Spleen (tissue), 11 donors: ENCODE results near the gene ZNF763. TPM values are rescaled to one million over a fixed set of nuclear protein-coding genes. Genes with fewer than 3 reads are reported as not detected.
"Not testable (repeated sequence)": the region's sequence is repeated elsewhere in the genome, so short reads cannot be mapped to it uniquely, and the experiment has no call there.

Experiments
- DNase-seq: peaks from one replicate; pipeline ENCODE4 v3.0.0-alpha.2; 2020
- H3K27ac ChIP-seq, 8 donors: fragments of 200-600 bp; sonication (generic) in 7 of 8; 1 replicate in 4 of 8; 2 replicates in 4 of 8; pipeline versions ENCODE4 v1.5.0 to v1.8.0; 2016 to 2021; ENCODE audit warnings: inconsistent platforms in 4 of 8, mild to moderate bottlenecking in 4 of 8, moderate library complexity in 1 of 8
- H3K27me3 ChIP-seq, 7 donors: fragments of 200-600 bp; sonication (generic) in 6 of 7; replicated peaks in 1 of 7; 1 replicate in 4 of 7; 2 replicates in 3 of 7; pipeline versions ENCODE4 v1.5.0 to v1.8.0; 2016 to 2021; ENCODE audit warnings: inconsistent platforms in 3 of 7, mild to moderate bottlenecking in 1 of 7
- H3K36me3 ChIP-seq, 6 donors: fragments of 200-600 bp; sonication (generic) in 5 of 6; 1 replicate in 4 of 6; 2 replicates in 2 of 6; pipeline versions ENCODE4 v1.5.0 to v1.8.0; 2016 to 2021; ENCODE audit warnings: inconsistent platforms in 2 of 6
- H3K4me1 ChIP-seq, 6 donors: fragments of 200-600 bp; sonication (generic) in 5 of 6; 1 replicate in 3 of 6; 2 replicates in 3 of 6; pipeline versions ENCODE4 v1.5.0 to v1.8.0; 2016 to 2021; ENCODE audit warnings: inconsistent platforms in 3 of 6
- H3K4me3 ChIP-seq, 8 donors: fragments of 200-600 bp; sonication (generic) in 7 of 8; 1 replicate in 4 of 8; 2 replicates in 4 of 8; pipeline versions ENCODE4 v1.5.0 to v1.8.0; 2016 to 2021; ENCODE audit warnings: inconsistent platforms in 4 of 8, mild to moderate bottlenecking in 4 of 8, moderate library complexity in 2 of 8
- H3K9me3 ChIP-seq, 8 donors: fragments of 200-600 bp; sonication (generic) in 7 of 8; 1 replicate in 4 of 8; 2 replicates in 4 of 8; pipeline versions ENCODE4 v1.5.0 to v1.8.0; 2016 to 2021; ENCODE audit warnings: inconsistent platforms in 4 of 8
- CTCF ChIP-seq, 11 experiments: fragments of 200-600 bp in 7 of 11; fragments of 450-650 bp in 4 of 11; sonication (generic) in 4 of 11; IDR thresholded peaks in 8 of 11; conservative IDR thresholded peaks in 3 of 11; 1 replicate in 7 of 11; 2 replicates in 4 of 11; pipeline versions ENCODE4 v1.4.0 to v1.8.0; 2016 to 2021; ENCODE audit warnings: antibody characterized with exemption in 11 of 11, inconsistent platforms in 4 of 11, mild to moderate bottlenecking in 1 of 11
- POLR2A ChIP-seq, 3 donors: fragments of 450-650 bp; IDR thresholded peaks; one replicate each; pipeline ENCODE4 v1.5.1; 2017; ENCODE audit warnings: antibody characterized with exemption in 3 of 3, mild to moderate bottlenecking in 1 of 3
- POLR2AphosphoS5 ChIP-seq, 3 donors: sonication (generic); formaldehyde crosslinking; IDR thresholded peaks; one replicate each; pipeline ENCODE4 v1.5.1; 2017; ENCODE audit warnings: antibody characterized with exemption in 3 of 3
- WGBS, 5 donors: extraction: QIAGEN DNeasy Blood & Tissue Kit in 3 of 5; methylation state at CpG; one replicate each; pipeline versions ENCODE4 v1.1.5 to v1.1.7; 2013 to 2018; 5-methylcytosine and 5-hydroxymethylcytosine counted together
- intact Hi-C: fragments of 100-400 bp; cut with DNase I; formaldehyde crosslinking; loops from one replicate; pipeline ENCODE4 v1.15.0; 2023; ENCODE audit warnings: low total_unique reads
- polyA plus RNA-seq, 3 donors: library from polyadenylated mRNA; stranded (reverse); fragments of 200-250 nt; gene quantifications; one replicate each; pipeline ENCODE4 v1.2.1, GENCODE V29; 2013
- total RNA-seq, 7 donors: library from RNA; depleted of rRNA in 3 of 7; stranded (reverse); fragments of >200 nt in 3 of 7; fragmentation: NEBNext Ultra II Directional in 4 of 7; extraction: Animal tissue kit (Norgen Biotek cat#: 25700) in 4 of 7; gene quantifications; one replicate each; pipeline versions ENCODE4 v1.1.0 to v1.2.1, GENCODE V29; 2016 to 2021
- donor health status: healthy with polysubstance abuse.
- donor health status: DM: no; HTN: no; CAD: no; lungs with moderate emphysema.
- donor health status: DM: no; HTN: no; CAD: no.
- donor health status: Bipolar disorder and iron deficiency.
- donor health status: healthy.
- donor health status: DM: no; HTN: no; CAD: no.
- donor health status: DM: yes; HTN: yes; CAD: no.

The ZNF763 gene
- total and polyA plus RNA-seq, 10 donors: 3.7 to 10.7 (median 6.7) TPM

- Histone ChIP-seq H3K4me1 (no peaks in the 10 kb centered on the region), H3K9me3 (peaks cover 54 to 100% (median 100%) of the 10 kb centered on the region in 8 donors), H3K36me3 (peaks cover 38 to 98% (median 71%) of the 10 kb centered on the region in 6 donors), H3K4me3 (no peak overlapping the region), H3K27ac (no peak overlapping the region), H3K27me3 (no peaks in the 10 kb centered on the region)
- intact Hi-C loops: no loop called here
- TF ChIP-seq POLR2A (IDR thresholded peaks at IDR 0.05) (no peak), POLR2AphosphoS5 (IDR thresholded peaks at IDR 0.05) (no peak), CTCF (IDR thresholded peaks at IDR 0.05 in 8 of 11, conservative IDR thresholded peaks at IDR 0.05 in 3 of 11) (no peak)
- no peak for DNase-seq
- WGBS, 5 donors: 93 to 98% (median 96%) methylated on average over 3 of the region's 3 CpGs
Observed at GRCh38 chr19:11948646-11949045, 16.2 kb upstream of the ZNF763 start.

DNA sequence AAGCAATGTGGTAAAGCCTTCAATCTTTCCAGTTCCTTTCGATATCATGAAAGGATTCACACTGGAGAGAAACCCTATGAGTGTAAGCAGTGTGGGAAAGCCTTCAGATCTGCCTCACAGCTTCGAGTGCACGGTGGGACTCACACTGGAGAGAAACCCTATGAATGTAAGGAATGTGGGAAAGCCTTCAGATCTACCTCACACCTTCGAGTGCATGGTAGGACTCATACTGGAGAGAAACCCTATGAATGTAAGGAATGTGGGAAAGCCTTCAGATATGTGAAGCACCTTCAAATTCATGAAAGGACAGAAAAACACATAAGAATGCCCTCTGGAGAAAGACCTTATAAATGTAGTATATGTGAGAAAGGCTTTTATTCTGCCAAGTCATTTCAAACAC lies 15.6 kb upstream of the ZNF763 start:
- no peak for DNase-seq
- intact Hi-C loops: no loop called here
- Histone ChIP-seq H3K4me3 (peak overlapping the region in 1 of 8 donors; percentile 4), H3K27ac (no peak overlapping the region), H3K9me3 (peaks cover 53 to 100% (median 100%) of the 10 kb centered on the region in 8 donors), H3K4me1 (no peaks in the 10 kb centered on the region), H3K36me3 (peaks cover 38 to 92% (median 65%) of the 10 kb centered on the region in 6 donors), H3K27me3 (no peaks in the 10 kb centered on the region)
- 94 to 99% (median 98%) methylated on average over 4 of the region's 4 CpGs for WGBS, 5 donors
- TF ChIP-seq POLR2A (IDR thresholded peaks at IDR 0.05) (no peak), CTCF (IDR thresholded peaks at IDR 0.05 in 8 of 11, conservative IDR thresholded peaks at IDR 0.05 in 3 of 11) (no peak), POLR2AphosphoS5 (IDR thresholded peaks at IDR 0.05) (no peak)

DNA sequence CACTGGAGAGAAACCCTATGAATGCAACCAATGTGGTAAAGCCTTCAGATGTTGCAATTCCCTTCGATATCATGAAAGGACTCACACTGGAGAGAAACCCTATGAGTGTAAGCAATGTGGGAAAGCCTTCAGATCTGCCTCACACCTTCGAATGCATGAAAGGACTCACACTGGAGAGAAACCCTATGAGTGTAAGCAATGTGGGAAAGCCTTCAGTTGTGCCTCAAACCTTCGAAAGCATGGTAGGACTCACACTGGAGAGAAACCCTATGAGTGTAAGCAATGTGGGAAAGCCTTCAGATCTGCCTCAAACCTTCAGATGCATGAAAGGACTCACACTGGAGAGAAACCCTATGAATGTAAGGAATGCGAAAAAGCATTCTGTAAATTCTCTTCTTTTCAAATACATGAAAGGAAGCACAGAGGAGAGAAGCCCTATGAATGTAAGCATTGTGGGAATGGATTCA lies 15.2 kb upstream of the ZNF763 start:
- WGBS, 5 donors: 96 to 98% (median 97%) methylated on average over 4 of the region's 4 CpGs
- H3K27ac ChIP-seq, DNase-seq, H3K4me1 ChIP-seq, intact Hi-C loops, H3K27me3 ChIP-seq: not testable (repeated sequence)
- H3K9me3 ChIP-seq: peaks cover 49 to 100% (median 100%) of the 10 kb centered on the region in 8 donors
- H3K4me3 ChIP-seq: peak overlapping the region in 1 of 8 donors; percentile 4
- peaks cover 36 to 88% (median 61%) of the 10 kb centered on the region in 6 donors for H3K36me3 ChIP-seq

- Histone ChIP-seq H3K4me1 (no peaks in the 10 kb centered on the region), H3K9me3 (peaks cover 42 to 100% (median 100%) of the 10 kb centered on the region in 8 donors), H3K4me3 (peak overlapping the region in 1 of 8 donors; percentile 4), H3K27ac (no peak overlapping the region), H3K36me3 (peaks cover 30 to 81% (median 55%) of the 10 kb centered on the region in 6 donors), H3K27me3 (no peaks in the 10 kb centered on the region)
- no peak for DNase-seq
- intact Hi-C loops: no loop called here
- TF ChIP-seq POLR2A (IDR thresholded peaks at IDR 0.05) (no peak), POLR2AphosphoS5 (IDR thresholded peaks at IDR 0.05) (no peak), CTCF (IDR thresholded peaks at IDR 0.05 in 8 of 11, conservative IDR thresholded peaks at IDR 0.05 in 3 of 11) (no peak)
- 95 to 98% (median 97%) methylated on average over 5 of the region's 5 CpGs for WGBS, 5 donors
Observed at GRCh38 chr19:11950312-11950711, 14.5 kb upstream of the ZNF763 start.
